GM08714 (cell line): ENCODE results near the gene MBD1.

Experiments
- H3K4me3 ChIP-seq: fragments of 200-500 bp; sonication (Bioruptor generic); 2 replicates; pipeline ENCODE4 v1.5.1; 2014; ENCODE audit warnings: mild to moderate bottlenecking, low read length, inconsistent platforms
- ZNF274 ChIP-seq: IDR thresholded peaks from 2 replicates; pipeline ENCODE4 v1.6.1; 2012; ENCODE audit warnings: mild to moderate bottlenecking, low read depth, low read length

MBD1 gene

GRCh38 chr18:50285631-50286321 lies 4.5 kb upstream of the MBD1 start:
- no peak for TF ChIP-seq ZNF274
- peak overlapping the region; percentile 87; the same call in 1 of the 2 replicates for H3K4me3 ChIP-seq

- TF ChIP-seq ZNF274, result no peak
- no peak overlapping the region for H3K4me3 ChIP-seq
Measured at GRCh38 chr18:50285071-50285470, 3.7 kb upstream of the MBD1 start.

GRCh38 chr18:50284255-50284885 lies 3.0 kb upstream of the MBD1 start:
- H3K4me3 ChIP-seq, result no peak overlapping the region
- no peak for TF ChIP-seq ZNF274

- H3K4me3 ChIP-seq, result no peak overlapping the region
- TF ChIP-seq ZNF274, result no peak
Measured at GRCh38 chr18:50283469-50284209, 2.3 kb upstream of the MBD1 start.

- TF ChIP-seq ZNF274, result no peak
- H3K4me3 ChIP-seq, result no peak overlapping the region; the same call in 1 of the 2 replicates
Measured at GRCh38 chr18:50282521-50283335, 1.4 kb upstream of the MBD1 start.

- H3K4me3 ChIP-seq, result peak overlapping the region; percentile 91; the same call in 1 of the 2 replicates
- no peak for TF ChIP-seq ZNF274
Measured at GRCh38 chr18:50281972-50282520, 723 bp upstream of the MBD1 start.

GRCh38 chr18:50280707-50281294 lies 522 bp downstream of the MBD1 start:
- no peak for TF ChIP-seq ZNF274
- peak overlapping the region; percentile 91 for H3K4me3 ChIP-seq

- peak overlapping the region; percentile 91; the same call in 1 of the 2 replicates for H3K4me3 ChIP-seq
- no peak for TF ChIP-seq ZNF274
Measured at GRCh38 chr18:50279752-50280151, 1.6 kb downstream of the MBD1 start.

- TF ChIP-seq ZNF274, result no peak
- H3K4me3 ChIP-seq, result no peak overlapping the region
Measured at GRCh38 chr18:50277942-50278341, 3.4 kb downstream of the MBD1 start.

- H3K4me3 ChIP-seq, result no peak overlapping the region
- no peak for TF ChIP-seq ZNF274
Measured at GRCh38 chr18:50276452-50276851, 4.9 kb downstream of the MBD1 start.

- no peak overlapping the region for H3K4me3 ChIP-seq
- TF ChIP-seq ZNF274, result no peak
Measured at GRCh38 chr18:50275503-50276036, 5.8 kb downstream of the MBD1 start.

GRCh38 chr18:50274941-50275340 lies 6.4 kb downstream of the MBD1 start:
- no peak for TF ChIP-seq ZNF274

GRCh38 chr18:50274044-50274442 lies 7.3 kb downstream of the MBD1 start:
- TF ChIP-seq ZNF274, result no peak
- no peak overlapping the region for H3K4me3 ChIP-seq

More at GRCh38 chr18:50274941-50275340, 6.4 kb downstream of the MBD1 start:
- no peak overlapping the region for H3K4me3 ChIP-seq
